Subcutaneous abdominal adipose tissue (tissue), 5 donors: ENCODE results near the gene PAQR7.

Experiments used
- H3K27ac ChIP-seq: one replicate; pipeline ENCODE4 v1.7.0; 2013; ENCODE audit warnings: low read depth, mild to moderate bottlenecking, inconsistent platforms, low read length, moderate library complexity
- H3K27me3 ChIP-seq, 5 donors: one replicate each; pipeline ENCODE4 v1.7.0; 2013; ENCODE audit warnings: low read length in 5 of 5, inconsistent platforms in 1 of 5; ENCODE audit not compliant: control insufficient read depth in 5 of 5, insufficient read depth in 4 of 5
- H3K36me3 ChIP-seq, 5 donors: one replicate each; pipeline ENCODE4 v1.7.0; 2013; ENCODE audit warnings: low read length in 5 of 5; ENCODE audit not compliant: control insufficient read depth in 5 of 5, insufficient read depth in 5 of 5
- H3K4me1 ChIP-seq, 5 donors: one replicate each; pipeline ENCODE4 v1.7.0; 2013; ENCODE audit warnings: low read length in 5 of 5, mild to moderate bottlenecking in 3 of 5, moderate library complexity in 1 of 5; ENCODE audit not compliant: control insufficient read depth in 5 of 5, insufficient read depth in 5 of 5
- H3K4me3 ChIP-seq, 5 donors: one replicate each; pipeline ENCODE4 v1.7.0; 2013; ENCODE audit warnings: low read length in 5 of 5, low read depth in 1 of 5
- H3K9ac ChIP-seq, 5 donors: one replicate each; pipeline ENCODE4 v1.7.0; 2013; ENCODE audit warnings: low read length in 5 of 5, mild to moderate bottlenecking in 4 of 5, moderate library complexity in 3 of 5
- H3K9me3 ChIP-seq, 5 donors: one replicate each; pipeline ENCODE4 v1.7.0; 2013; ENCODE audit warnings: low read length in 5 of 5; ENCODE audit not compliant: control insufficient read depth in 5 of 5
- donor health status: healthy.
- donor health status: healthy.
- donor health status: healthy.
- donor health status: healthy.
- donor health status: healthy.

PAQR7 gene

GRCh38 chr1:25890239-25891034 lies 14.9 kb upstream of the PAQR7 start:
- no peaks in the 10 kb centered on the region for H3K27me3 ChIP-seq
- no peak overlapping the region for H3K9ac ChIP-seq
- H3K4me1 ChIP-seq, result peaks cover 0 to 11% (median 6%) of the 10 kb centered on the region in 5 donors
- no peak overlapping the region for H3K4me3 ChIP-seq
- no peaks in the 10 kb centered on the region for H3K36me3 ChIP-seq
- no peak overlapping the region for H3K27ac ChIP-seq
- no peaks in the 10 kb centered on the region for H3K9me3 ChIP-seq

- H3K36me3 ChIP-seq, result no peaks in the 10 kb centered on the region
- no peak overlapping the region for H3K27ac ChIP-seq
- no peak overlapping the region for H3K9ac ChIP-seq
- H3K27me3 ChIP-seq, result no peaks in the 10 kb centered on the region
- no peak overlapping the region for H3K4me3 ChIP-seq
- H3K9me3 ChIP-seq, result no peaks in the 10 kb centered on the region
- H3K4me1 ChIP-seq, result peaks cover 0 to 6% (median 5%) of the 10 kb centered on the region in 5 donors
Observed at GRCh38 chr1:25889470-25889869, 14.0 kb upstream of the PAQR7 start.

GRCh38 chr1:25888426-25888987 lies 13.0 kb upstream of the PAQR7 start:
- Histone ChIP-seq H3K9ac (no peak overlapping the region), H3K9me3 (no peaks in the 10 kb centered on the region), H3K4me3 (no peak overlapping the region), H3K27me3 (no peaks in the 10 kb centered on the region), H3K27ac (no peak overlapping the region), H3K4me1 (peaks cover 0 to 6% (median 5%) of the 10 kb centered on the region in 5 donors), H3K36me3 (no peaks in the 10 kb centered on the region)

DNA sequence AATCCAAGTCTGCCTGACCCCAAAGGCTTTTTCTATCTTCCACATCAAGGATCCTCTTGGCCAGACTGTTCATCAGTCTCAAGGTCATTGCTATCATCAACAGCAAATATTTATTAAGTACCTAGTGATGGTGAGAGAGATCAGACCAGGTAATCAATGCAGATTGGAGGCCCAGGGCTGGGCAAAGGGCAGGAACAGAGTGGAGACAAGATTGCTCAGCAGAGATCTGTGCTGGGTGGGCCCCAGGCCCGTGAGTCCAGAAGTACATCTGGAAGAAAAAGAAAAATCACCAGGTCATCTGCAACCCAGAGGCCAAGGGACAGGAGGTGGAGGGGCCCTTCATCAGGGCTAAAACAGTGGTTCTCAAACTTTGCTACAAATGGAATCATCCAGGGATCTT lies 10.1 kb upstream of the PAQR7 start:
- no peak overlapping the region for H3K9ac ChIP-seq

DNA sequence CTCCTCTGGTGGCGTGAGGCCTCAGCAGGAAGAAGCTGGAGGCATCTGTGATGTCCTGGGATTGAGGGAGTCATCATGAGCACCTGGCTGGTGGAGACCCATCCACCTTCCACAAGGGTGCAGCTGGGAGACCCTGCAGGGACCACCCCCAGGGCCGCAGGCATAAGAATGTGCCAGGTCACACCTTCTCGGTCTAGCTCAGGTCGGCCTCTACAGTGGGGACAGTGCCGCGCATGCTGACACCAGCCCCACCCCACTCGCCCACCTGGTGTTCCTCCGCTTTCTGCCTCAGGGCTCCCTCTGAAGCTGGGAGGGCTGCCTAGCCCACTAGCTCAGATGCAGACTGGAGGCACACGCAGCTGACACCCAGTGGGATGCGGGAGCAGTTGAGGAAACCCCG lies 5.8 kb upstream of the PAQR7 start:
- Histone ChIP-seq H3K9ac (no peak overlapping the region), H3K9me3 (no peaks in the 10 kb centered on the region), H3K4me1 (peaks cover 0 to 1% (median under 1%) of the 10 kb centered on the region in 5 donors), H3K4me3 (no peak overlapping the region), H3K27ac (no peak overlapping the region), H3K27me3 (no peaks in the 10 kb centered on the region), H3K36me3 (no peaks in the 10 kb centered on the region)

More for the DNA sequence above, 10.1 kb upstream of the PAQR7 start:
- Histone ChIP-seq H3K9me3 (no peaks in the 10 kb centered on the region), H3K4me3 (no peak overlapping the region), H3K4me1 (no peaks in the 10 kb centered on the region), H3K27ac (no peak overlapping the region), H3K36me3 (no peaks in the 10 kb centered on the region), H3K27me3 (no peaks in the 10 kb centered on the region)

GRCh38 chr1:25880518-25880917 lies 5.0 kb upstream of the PAQR7 start:
- no peaks in the 10 kb centered on the region for H3K27me3 ChIP-seq
- no peak overlapping the region for H3K9ac ChIP-seq
- no peaks in the 10 kb centered on the region for H3K9me3 ChIP-seq
- peaks cover 0 to 9% (median 5%) of the 10 kb centered on the region in 5 donors for H3K4me1 ChIP-seq
- no peaks in the 10 kb centered on the region for H3K36me3 ChIP-seq
- H3K27ac ChIP-seq, result no peak overlapping the region
- H3K4me3 ChIP-seq, result no peak overlapping the region

DNA sequence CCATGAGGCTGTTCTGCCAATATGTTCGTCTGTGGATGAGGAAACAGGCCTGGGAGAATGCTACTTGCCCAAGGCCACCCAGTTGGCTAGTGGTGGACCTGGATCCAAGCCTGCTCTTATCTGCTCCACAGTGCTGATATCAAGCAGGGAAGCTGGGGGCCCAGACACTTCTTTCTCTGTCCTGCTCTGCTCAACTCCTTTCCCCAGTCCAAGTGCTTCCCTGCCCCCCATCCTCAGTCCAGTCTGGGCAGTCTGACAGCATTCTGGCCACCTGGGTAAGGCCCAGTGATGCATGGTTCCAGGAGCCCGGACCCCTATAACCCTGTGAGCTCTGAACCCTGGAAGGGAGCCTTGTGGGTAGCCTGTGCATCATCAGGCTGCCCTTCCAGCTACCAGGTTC lies 4.2 kb upstream of the PAQR7 start:
- Histone ChIP-seq H3K27ac (no peak overlapping the region), H3K9me3 (no peaks in the 10 kb centered on the region), H3K27me3 (no peaks in the 10 kb centered on the region), H3K36me3 (no peaks in the 10 kb centered on the region), H3K4me1 (peaks cover 0 to 15% (median 11%) of the 10 kb centered on the region in 5 donors), H3K9ac (no peak overlapping the region), H3K4me3 (no peak overlapping the region)

DNA sequence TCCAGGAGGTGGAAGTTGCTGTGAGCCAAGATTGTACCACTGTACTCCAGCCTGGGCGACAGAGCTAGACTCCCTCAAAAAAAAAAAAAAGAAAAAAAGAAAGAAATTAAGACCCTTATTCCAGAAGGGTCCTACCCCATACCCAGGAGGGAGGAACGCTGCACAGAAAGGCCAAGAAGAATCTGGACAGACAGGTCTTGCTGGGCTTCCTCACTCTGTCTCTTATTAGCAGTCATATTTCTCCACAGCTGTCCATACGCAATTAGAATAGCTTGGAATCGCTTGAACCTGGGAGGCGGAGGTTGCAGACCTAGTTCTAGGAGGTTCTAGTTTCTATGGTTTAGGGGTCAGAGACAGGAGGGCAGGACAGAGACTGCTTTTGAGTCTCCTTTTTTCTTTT lies 3.2 kb upstream of the PAQR7 start:
- no peak overlapping the region for H3K9ac ChIP-seq

DNA sequence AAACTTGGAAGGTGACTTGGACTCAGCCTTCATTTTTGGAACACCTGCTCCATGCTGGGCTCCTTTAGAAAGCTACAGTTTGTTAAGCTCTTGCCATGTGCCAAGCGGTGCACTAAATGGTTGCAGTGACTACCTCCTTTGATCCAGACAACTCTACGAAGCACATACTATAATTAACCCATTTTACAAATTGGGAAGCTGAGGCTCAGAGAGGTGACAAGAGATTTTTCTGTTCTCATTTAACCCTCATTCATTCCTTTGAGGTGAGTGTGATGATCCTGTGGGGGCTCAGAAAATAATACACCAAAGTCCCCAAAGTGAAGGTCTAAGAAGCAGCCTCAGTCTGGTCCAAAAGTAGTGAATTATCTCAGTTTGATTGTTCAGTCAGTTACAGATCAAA lies 1.6 kb upstream of the PAQR7 start:
- no peak overlapping the region for H3K9ac ChIP-seq
- H3K36me3 ChIP-seq, result no peaks in the 10 kb centered on the region
- no peak overlapping the region for H3K27ac ChIP-seq
- no peak overlapping the region for H3K4me3 ChIP-seq
- H3K9me3 ChIP-seq, result no peaks in the 10 kb centered on the region
- no peaks in the 10 kb centered on the region for H3K27me3 ChIP-seq
- peaks cover 0 to 36% (median 24%) of the 10 kb centered on the region in 5 donors for H3K4me1 ChIP-seq

More for the DNA sequence above, 3.2 kb upstream of the PAQR7 start:
- Histone ChIP-seq H3K36me3 (no peaks in the 10 kb centered on the region), H3K4me1 (peaks cover 0 to 21% (median 15%) of the 10 kb centered on the region in 5 donors), H3K27ac (no peak overlapping the region), H3K4me3 (no peak overlapping the region), H3K9me3 (no peaks in the 10 kb centered on the region), H3K27me3 (no peaks in the 10 kb centered on the region)

DNA sequence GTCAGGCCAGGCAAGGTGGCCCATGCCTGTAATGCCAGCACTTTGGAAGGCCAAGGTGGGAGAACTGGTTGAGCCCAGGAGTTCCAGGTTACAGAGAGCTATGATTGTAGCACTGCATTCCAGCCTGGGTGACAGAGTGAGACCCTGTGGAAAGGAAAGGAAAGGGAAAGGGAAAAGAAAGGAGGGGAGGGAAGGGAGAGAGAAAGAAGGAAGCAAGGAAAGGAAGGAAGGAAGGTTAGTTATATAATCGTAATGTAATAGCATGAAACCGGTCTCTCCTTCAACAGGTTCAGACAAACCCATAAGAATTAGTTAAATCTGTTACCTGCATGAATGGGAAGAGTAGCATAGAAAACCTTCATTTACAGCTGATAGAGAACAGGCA lies 1.2 kb upstream of the PAQR7 start:
- Histone ChIP-seq H3K9ac (no peak overlapping the region), H3K36me3 (no peaks in the 10 kb centered on the region), H3K27ac (no peak overlapping the region), H3K27me3 (no peaks in the 10 kb centered on the region), H3K4me1 (peaks cover under 1 to 41% (median 29%) of the 10 kb centered on the region in 5 donors), H3K4me3 (no peak overlapping the region), H3K9me3 (no peaks in the 10 kb centered on the region)
